H1 (cell line): ENCODE data around the gene ITGA3. TPM values are rescaled to one million over a fixed set of nuclear protein-coding genes. Genes with fewer than 3 reads are reported as not detected.

Source experiments
- CTCF ChIA-PET: fragments of 300-600 bp; sonication (Branson Sonifier 250); formaldehyde crosslinking; loops from one replicate; lab custom pipeline; 2021; ENCODE audit not compliant: partially characterized antibody; lab: Charles Lee
- POLR2A ChIA-PET: fragments of 300-600 bp; sonication (Branson Sonifier 250); formaldehyde crosslinking; loops from one replicate; lab custom pipeline; 2021; ENCODE audit warnings: inconsistent platforms; ENCODE audit not compliant: partially characterized antibody; lab: Charles Lee
- DNase-seq, 2 experiments: peaks; one replicate each; pipeline versions ENCODE4 v3.0.0 to v3.0.0-alpha.2; 2010 to 2022; ENCODE audit warnings: low spot score in 2 of 2, low read depth in 1 of 2, mixed read lengths in 1 of 2
- FAIRE-seq: peaks from 2 replicates; lab custom pipeline; 2011; peaks lifted over from hg19 to GRCh38; lab: Jason Lieb, UNC
- H2AFZ ChIP-seq: 2 replicates; pipeline ENCODE4 v1.8.1; 2012; ENCODE audit warnings: low read length, inconsistent platforms
- H2AK5ac ChIP-seq: 2 replicates; pipeline ENCODE4 v1.6.1; 2013; ENCODE audit warnings: low read depth, low read length
- H2BK120ac ChIP-seq: replicated peaks from 2 replicates; pipeline ENCODE3; 2013; ENCODE audit warnings: low read depth, low read length, inconsistent platforms
- H2BK12ac ChIP-seq: 2 replicates; pipeline ENCODE4 v1.6.1; 2013; ENCODE audit warnings: low read depth, low read length
- H2BK15ac ChIP-seq: 2 replicates; pipeline ENCODE4 v1.6.1; 2013; ENCODE audit warnings: low read length
- H2BK20ac ChIP-seq: 2 replicates; pipeline ENCODE4 v1.6.1; 2013; ENCODE audit warnings: low read length
- H2BK5ac ChIP-seq: 2 replicates; pipeline ENCODE4 v1.6.1; 2013; ENCODE audit warnings: low read depth, low read length
- H3K14ac ChIP-seq: 2 replicates; pipeline ENCODE4 v1.6.1; 2013; ENCODE audit warnings: inconsistent platforms; ENCODE audit not compliant: insufficient read length
- H3K18ac ChIP-seq: 2 replicates; pipeline ENCODE4 v1.6.1; 2013; ENCODE audit warnings: low read length; ENCODE audit errors: extremely low read depth
- H3K23ac ChIP-seq: 2 replicates; pipeline ENCODE4 v1.6.1; 2013; ENCODE audit warnings: inconsistent platforms; ENCODE audit not compliant: insufficient read length
- H3K23me2 ChIP-seq: 2 replicates; pipeline ENCODE4 v1.6.1; 2013; ENCODE audit warnings: low read depth, low read length
- H3K27ac ChIP-seq: 2 replicates; pipeline ENCODE4 v1.6.1; 2011; ENCODE audit warnings: low read depth, low read length, inconsistent platforms
- H3K27me3 ChIP-seq, 4 experiments: replicated peaks in 1 of 4; 1 replicate in 1 of 4; 2 replicates in 3 of 4; pipeline versions ENCODE4 v1.6.1 to v1.8.1; 2011 to 2013; ENCODE audit warnings: low read length in 3 of 4, mild to moderate bottlenecking in 3 of 4, inconsistent platforms in 2 of 4, mixed read lengths in 2 of 4, moderate library complexity in 1 of 4; ENCODE audit not compliant: control insufficient read depth in 3 of 4, insufficient read depth in 3 of 4; ENCODE audit errors: extremely low read depth in 1 of 4
- H3K36me3 ChIP-seq, 4 experiments: 2 replicates each; pipeline versions ENCODE4 v1.6.1 to v1.8.1; 2011 to 2013; ENCODE audit warnings: mild to moderate bottlenecking in 4 of 4, low read length in 3 of 4, moderate library complexity in 2 of 4, control low read depth in 1 of 4, inconsistent platforms in 1 of 4; ENCODE audit not compliant: insufficient read depth in 4 of 4, control insufficient read depth in 2 of 4
- H3K4ac ChIP-seq: replicated peaks from 2 replicates; pipeline ENCODE3; 2013; ENCODE audit warnings: low read length, low read depth, mixed read lengths, inconsistent platforms; ENCODE audit not compliant: insufficient read length
- H3K4me1 ChIP-seq, 4 experiments: replicated peaks in 1 of 4; 1 replicate in 1 of 4; 2 replicates in 3 of 4; pipeline versions ENCODE4 v1.6.1 to v1.8.1; 2011 to 2013; ENCODE audit warnings: low read length in 3 of 4, inconsistent platforms in 2 of 4, mixed read lengths in 1 of 4; ENCODE audit not compliant: insufficient read depth in 4 of 4, control insufficient read depth in 3 of 4
- H3K4me2 ChIP-seq, 2 experiments: 2 replicates each; pipeline versions ENCODE4 v1.6.1 to v1.8.1; 2011 to 2013; ENCODE audit warnings: low read depth in 2 of 2, low read length in 2 of 2, control low read depth in 1 of 2, inconsistent platforms in 1 of 2, mild to moderate bottlenecking in 1 of 2; ENCODE audit not compliant: insufficient read depth in 1 of 2
- H3K4me3 ChIP-seq, 4 experiments: fragments of 200-600, 300-600 bp in 1 of 4; sonication (generic), shearing (Covaris generic), sonication (Bioruptor Twin) in 1 of 4; 2 replicates each; pipeline versions ENCODE4 v1.5.1 to v1.8.1; 2011 to 2016; ENCODE audit warnings: low read length in 4 of 4, low read depth in 3 of 4, control low read depth in 2 of 4, inconsistent platforms in 2 of 4, mild to moderate bottlenecking in 2 of 4, mixed read lengths in 1 of 4, moderate library complexity in 1 of 4; ENCODE audit not compliant: insufficient read depth in 2 of 4; ENCODE audit errors: extremely low read depth in 1 of 4
- H3K56ac ChIP-seq: replicated peaks from 2 replicates; pipeline ENCODE3; 2013; ENCODE audit warnings: low read depth, mild to moderate bottlenecking, mixed read lengths, low read length, inconsistent platforms; ENCODE audit not compliant: insufficient read length
- H3K79me1 ChIP-seq: 2 replicates; pipeline ENCODE4 v1.6.1; 2013; ENCODE audit warnings: low read depth, low read length, control low read depth
- H3K79me2 ChIP-seq, 2 experiments: 2 replicates each; pipeline versions ENCODE4 v1.6.1 to v1.8.1; 2012 to 2013; ENCODE audit warnings: low read length in 2 of 2, mild to moderate bottlenecking in 2 of 2, inconsistent platforms in 1 of 2; ENCODE audit not compliant: insufficient read depth in 2 of 2, control insufficient read depth in 1 of 2
- H3K9ac ChIP-seq, 4 experiments: replicated peaks in 1 of 4; 1 replicate in 1 of 4; 2 replicates in 3 of 4; pipeline versions ENCODE4 v1.6.1 to v1.8.1; 2011 to 2013; ENCODE audit warnings: low read depth in 3 of 4, low read length in 3 of 4, control low read depth in 2 of 4, mild to moderate bottlenecking in 2 of 4, moderate library complexity in 2 of 4, inconsistent platforms in 1 of 4; ENCODE audit errors: extremely low read depth in 1 of 4
- H3K9me3 ChIP-seq, 2 experiments: 2 replicates each; pipeline versions ENCODE4 v1.6.1 to v1.8.1; 2012 to 2013; ENCODE audit warnings: mild to moderate bottlenecking in 2 of 2, moderate library complexity in 2 of 2, control low read depth in 1 of 2, inconsistent platforms in 1 of 2, low read depth in 1 of 2, low read length in 1 of 2, mixed read lengths in 1 of 2; ENCODE audit not compliant: insufficient read depth in 2 of 2
- H4K20me1 ChIP-seq, 2 experiments: replicated peaks in 1 of 2; 2 replicates each; pipeline versions ENCODE3 to v1.8.1; 2011 to 2013; ENCODE audit warnings: inconsistent platforms in 2 of 2, low read length in 2 of 2, mild to moderate bottlenecking in 1 of 2; ENCODE audit not compliant: insufficient read depth in 2 of 2, control insufficient read depth in 1 of 2
- H4K5ac ChIP-seq: 2 replicates; pipeline ENCODE4 v1.6.1; 2013; ENCODE audit warnings: low read length, low read depth, mixed read lengths, inconsistent platforms; ENCODE audit not compliant: insufficient read length
- H4K8ac ChIP-seq: 2 replicates; pipeline ENCODE4 v1.8.0; 2013; ENCODE audit warnings: mild to moderate bottlenecking, moderate library complexity, low read length, inconsistent platforms; ENCODE audit not compliant: insufficient read depth; ENCODE audit errors: extremely low read depth
- H4K91ac ChIP-seq: replicated peaks from 2 replicates; pipeline ENCODE3; 2013; ENCODE audit warnings: low read length, mixed read lengths, inconsistent platforms; ENCODE audit not compliant: insufficient read length
- CBX5 ChIP-seq: fragments of 300-800, 300-1000 bp; sonication (generic); IDR thresholded peaks from 2 replicates; pipeline ENCODE4 v1.7.1; 2016; ENCODE audit warnings: antibody characterized with exemption, low read length, low read depth
- CHD2 ChIP-seq: IDR thresholded peaks from 2 replicates; pipeline ENCODE4 v1.6.1; 2012; ENCODE audit warnings: low read length, improper control_type of control experiment
- E2F6 ChIP-seq: IDR thresholded peaks from 2 replicates; pipeline ENCODE4 v1.6.1; 2012; ENCODE audit warnings: inconsistent platforms
- HDAC6 ChIP-seq: IDR thresholded peaks from one replicate; pipeline ENCODE4 v1.7.1; 2012; ENCODE audit warnings: low read depth, mild to moderate bottlenecking, inconsistent platforms, low read length, moderate library complexity
- MAX ChIP-seq: IDR thresholded peaks from 2 replicates; pipeline ENCODE4 v1.6.1; 2012; ENCODE audit warnings: inconsistent platforms
- NANOG ChIP-seq: IDR thresholded peaks from 2 replicates; pipeline ENCODE4 v1.6.1; 2011; ENCODE audit warnings: low read length, low read depth, mild to moderate bottlenecking, inconsistent platforms; ENCODE audit not compliant: insufficient read depth, poor library complexity, severe bottlenecking
- POLR2A ChIP-seq, 2 experiments: IDR thresholded peaks; 1 replicate in 1 of 2; 2 replicates in 1 of 2; pipeline ENCODE4 v1.6.1; 2011; ENCODE audit warnings: low read depth in 2 of 2, low read length in 2 of 2, mild to moderate bottlenecking in 2 of 2; ENCODE audit errors: control extremely low read depth in 1 of 2
- POU5F1 ChIP-seq: IDR thresholded peaks from 2 replicates; pipeline ENCODE4 v1.6.1; 2011; ENCODE audit warnings: low read depth, mild to moderate bottlenecking, low read length, moderate library complexity
- SIX5 ChIP-seq: IDR thresholded peaks from 2 replicates; pipeline ENCODE4 v1.6.1; 2011; ENCODE audit warnings: mild to moderate bottlenecking, low read depth, low read length
- WGBS, 2 experiments: shearing (Covaris generic) in 1 of 2; methylation state at CpG; one replicate each; pipeline versions ENCODE4 v1.1.6 to v1.1.7; 2013 to 2015; ENCODE audit warnings: low lambda C conversion rate in 2 of 2, mixed read lengths in 2 of 2, inconsistent platforms in 1 of 2, low coverage in 1 of 2, missing lambda C conversion rate in 1 of 2; ENCODE audit not compliant: insufficient replicate concordance in 2 of 2, insufficient coverage in 1 of 2, insufficient read length in 1 of 2; ENCODE audit errors: extremely low coverage in 1 of 2, missing lambda C conversion rate in 1 of 2; 5-methylcytosine and 5-hydroxymethylcytosine counted together
- polyA plus RNA-seq, 7 experiments: library from polyadenylated mRNA; depleted of rRNA in 3 of 7; stranded (reverse) in 5 of 7; unstranded in 2 of 7; fragments of >200 nt in 5 of 7; fragments of 200-250 nt in 2 of 7; gene quantifications; 1 replicate in 5 of 7; 2 replicates in 1 of 7; 4 replicates in 1 of 7; pipeline versions ENCODE4 v1.2.1 to v1.2.3, GENCODE V29; 2011 to 2013; ENCODE audit warnings: missing spikeins in 2 of 7, mixed read lengths in 2 of 7
- total RNA-seq: library from RNA; stranded (reverse); fragmentation: NEBNext Ultra II Directional; extraction: Animal tissue kit (Norgen Biotek cat#: 25700); gene quantifications from 2 replicates; pipeline ENCODE4 v1.2.1, GENCODE V29; 2021

Gene ITGA3
- total and polyA plus RNA-seq, 2 of the 8 experiments (the other 6 are each of a cell fraction or from before 2014, with no cell fraction given), result 24.0 to 24.2 TPM

- FAIRE-seq, result no peak
- ChIA-PET CTCF (interaction anchor here (0.9 to 10.1 kb wide), 9 partner anchors 8 to 217 kb away, joined by 3 to 169 read pairs (median 17); partner anchors contain the start of gene ITGA3), POLR2A (interaction anchor here (1.0 to 3.3 kb wide), 5 partner anchors 14 to 76 kb away, joined by 3 to 17 read pairs (median 4); partner anchors contain the start of gene ITGA3)
- no peak overlapping the region; the same call in 1 of the 2 replicates for H3K18ac ChIP-seq
- peaks cover 0 to 6% (median 1%) of the 10 kb centered on the region in 4 experiments; a peak in 4 of 8 replicates for H3K36me3 ChIP-seq
- H2BK15ac ChIP-seq, result no peak overlapping the region
- peaks cover 0 to 4% (median 3%) of the 10 kb centered on the region in 4 experiments; a peak in 3 of 7 replicates for H3K4me1 ChIP-seq
- peak; percentile 45 for TF ChIP-seq NANOG
- TF ChIP-seq SIX5, result no peak
- TF ChIP-seq POLR2A (IDR thresholded peaks at IDR 0.05; ENCODE audit: control extremely low read depth in 1 of 2, low read depth in 2 of 2, low read length in 2 of 2), result no peak
- TF ChIP-seq E2F6, result peak; percentile 97
- no peak for TF ChIP-seq POU5F1
- 0 out of 2 replicates have a peak, but pooled peaks have one; percentile 14 for TF ChIP-seq CHD2
- no peak for TF ChIP-seq CBX5
- TF ChIP-seq HDAC6, result no peak
- TF ChIP-seq MAX, result peak; percentile 97
- 65% methylated on average over 33 of the region's 39 CpGs; no CpG with 5 or more reads in 1 of the 2 experiments for WGBS, 2 experiments
- H4K8ac ChIP-seq, result no peak overlapping the region; the same call in none of the 2 replicates
- H3K9me3 ChIP-seq, result no peaks in the 10 kb centered on the region
- H3K9ac ChIP-seq, result no peak overlapping the region
- H3K4me2 ChIP-seq, result peak overlapping the region in 1 of 2 experiments; percentile 27; a peak in 2 of 4 replicates
- no peak overlapping the region; the same call in 1 of the 2 replicates for H2AFZ ChIP-seq
- no peak overlapping the region for H3K4ac ChIP-seq
- no peak overlapping the region for H2BK12ac ChIP-seq
- H3K4me3 ChIP-seq, result no peak overlapping the region
- H3K56ac ChIP-seq, result no peak overlapping the region
- no peak overlapping the region for H2AK5ac ChIP-seq
- no peak overlapping the region for H4K91ac ChIP-seq
- H4K20me1 ChIP-seq, result peaks cover 2 to 8% of the 10 kb centered on the region in 2 experiments
- H2BK5ac ChIP-seq, result no peak overlapping the region
- H2BK120ac ChIP-seq, result no peak overlapping the region
- no peak overlapping the region for H2BK20ac ChIP-seq
- H3K79me2 ChIP-seq, result no peaks in the 10 kb centered on the region
- H3K14ac ChIP-seq, result no peak overlapping the region
- peak in 1 of 2 experiments; percentile 85 for DNase-seq
- H3K79me1 ChIP-seq, result no peaks in the 10 kb centered on the region
- no peak overlapping the region for H3K27ac ChIP-seq
- H4K5ac ChIP-seq, result no peak overlapping the region
- H3K23me2 ChIP-seq, result no peaks in the 10 kb centered on the region
- H3K27me3 ChIP-seq, result no peaks in the 10 kb centered on the region; a peak in 2 of 7 replicates
- no peak overlapping the region for H3K23ac ChIP-seq
Measured at GRCh38 chr17:50076591-50077235, 20.8 kb downstream of the ITGA3 start.
